ENCODE data around the gene C21orf91.

C21orf91 gene

DNA sequence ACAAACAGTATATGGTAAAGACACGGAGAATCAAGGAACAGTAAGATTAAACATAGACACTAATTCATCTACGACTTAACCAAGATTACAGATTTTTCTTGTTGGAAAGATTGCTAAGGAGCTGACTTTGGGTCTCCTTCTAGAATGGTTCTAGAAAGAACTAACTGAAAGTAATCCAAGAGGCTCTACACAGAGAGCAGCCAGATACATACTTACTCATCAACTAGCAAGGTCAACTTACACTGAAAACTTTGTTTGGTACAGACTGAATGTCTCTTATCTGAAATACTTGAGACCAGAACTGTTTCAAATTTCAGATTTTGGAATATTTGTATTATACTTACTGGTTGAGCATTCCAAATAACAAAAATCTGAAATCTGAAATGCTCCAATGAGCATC is 5.8 kb downstream of the C21orf91 start:
- Histone ChIP-seq H3K27ac (ENCODE audit: low read depth, low read length) (no peak overlapping the region), H3K79me2 (ENCODE audit: control insufficient read depth, low read length) (peaks cover 37% of the 10 kb centered on the region), H3K4me1 (ENCODE audit: control insufficient read depth, low read length) (peaks cover 15% of the 10 kb centered on the region), H3K4me2 (ENCODE audit: low read length) (no peak overlapping the region), H3K36me3 (ENCODE audit: control insufficient read depth, low read length) (peaks cover 98% of the 10 kb centered on the region), H4K20me1 (ENCODE audit: control insufficient read depth, insufficient read depth, low read depth, low read length) (peaks cover 4% of the 10 kb centered on the region; the same call in 1 of the 2 replicates), H3K4me3 (ENCODE audit: low read length) (no peak overlapping the region), H3K9me2 (replicated peaks; ENCODE audit: control insufficient read depth, low read length) (no peaks in the 10 kb centered on the region), H3K27me3 (ENCODE audit: control insufficient read depth, low read length) (no peaks in the 10 kb centered on the region), H3F3A (ENCODE audit: control insufficient read depth, insufficient read depth) (no peaks in the 10 kb centered on the region), H3K9me3 (ENCODE audit: control insufficient read depth, insufficient read depth, low read length) (peaks cover 15% of the 10 kb centered on the region)
- no peak for TF ChIP-seq EZH2phosphoT487 (IDR thresholded peaks at IDR 0.05; ENCODE audit: borderline replicate concordance, low read length)
- TF ChIP-seq, protein P1, sequence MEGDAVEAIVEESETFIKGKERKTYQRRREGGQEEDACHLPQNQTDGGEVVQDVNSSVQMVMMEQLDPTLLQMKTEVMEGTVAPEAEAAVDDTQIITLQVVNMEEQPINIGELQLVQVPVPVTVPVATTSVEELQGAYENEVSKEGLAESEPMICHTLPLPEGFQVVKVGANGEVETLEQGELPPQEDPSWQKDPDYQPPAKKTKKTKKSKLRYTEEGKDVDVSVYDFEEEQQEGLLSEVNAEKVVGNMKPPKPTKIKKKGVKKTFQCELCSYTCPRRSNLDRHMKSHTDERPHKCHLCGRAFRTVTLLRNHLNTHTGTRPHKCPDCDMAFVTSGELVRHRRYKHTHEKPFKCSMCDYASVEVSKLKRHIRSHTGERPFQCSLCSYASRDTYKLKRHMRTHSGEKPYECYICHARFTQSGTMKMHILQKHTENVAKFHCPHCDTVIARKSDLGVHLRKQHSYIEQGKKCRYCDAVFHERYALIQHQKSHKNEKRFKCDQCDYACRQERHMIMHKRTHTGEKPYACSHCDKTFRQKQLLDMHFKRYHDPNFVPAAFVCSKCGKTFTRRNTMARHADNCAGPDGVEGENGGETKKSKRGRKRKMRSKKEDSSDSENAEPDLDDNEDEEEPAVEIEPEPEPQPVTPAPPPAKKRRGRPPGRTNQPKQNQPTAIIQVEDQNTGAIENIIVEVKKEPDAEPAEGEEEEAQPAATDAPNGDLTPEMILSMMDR (IDR thresholded peaks at IDR 0.05; ENCODE audit: low read depth, low read length, poor library complexity, severe bottlenecking) = no peak

GRCh38 chr21:17805966-17806365 is 13.2 kb downstream of the C21orf91 start:
- Histone ChIP-seq H3F3A (ENCODE audit: control insufficient read depth, insufficient read depth) (no peaks in the 10 kb centered on the region), H3K36me3 (ENCODE audit: control insufficient read depth, low read length) (peaks cover 67% of the 10 kb centered on the region), H3K4me2 (ENCODE audit: low read length) (no peak overlapping the region), H3K4me1 (ENCODE audit: control insufficient read depth, low read length) (no peaks in the 10 kb centered on the region), H3K4me3 (ENCODE audit: low read length) (no peak overlapping the region), H3K27ac (ENCODE audit: low read depth, low read length) (no peak overlapping the region), H3K9me3 (ENCODE audit: control insufficient read depth, insufficient read depth, low read length) (peaks cover 29% of the 10 kb centered on the region), H4K20me1 (ENCODE audit: control insufficient read depth, insufficient read depth, low read depth, low read length) (no peaks in the 10 kb centered on the region), H3K27me3 (ENCODE audit: control insufficient read depth, low read length) (no peaks in the 10 kb centered on the region), H3K9me2 (replicated peaks; ENCODE audit: control insufficient read depth, low read length) (no peaks in the 10 kb centered on the region), H3K79me2 (ENCODE audit: control insufficient read depth, low read length) (peaks cover 3% of the 10 kb centered on the region; the same call in 1 of the 2 replicates)
- no peak for TF ChIP-seq EZH2phosphoT487 (IDR thresholded peaks at IDR 0.05; ENCODE audit: borderline replicate concordance, low read length)
- TF ChIP-seq, protein P1 (IDR thresholded peaks at IDR 0.05; ENCODE audit: low read depth, low read length, poor library complexity, severe bottlenecking) = no peak

DNA sequence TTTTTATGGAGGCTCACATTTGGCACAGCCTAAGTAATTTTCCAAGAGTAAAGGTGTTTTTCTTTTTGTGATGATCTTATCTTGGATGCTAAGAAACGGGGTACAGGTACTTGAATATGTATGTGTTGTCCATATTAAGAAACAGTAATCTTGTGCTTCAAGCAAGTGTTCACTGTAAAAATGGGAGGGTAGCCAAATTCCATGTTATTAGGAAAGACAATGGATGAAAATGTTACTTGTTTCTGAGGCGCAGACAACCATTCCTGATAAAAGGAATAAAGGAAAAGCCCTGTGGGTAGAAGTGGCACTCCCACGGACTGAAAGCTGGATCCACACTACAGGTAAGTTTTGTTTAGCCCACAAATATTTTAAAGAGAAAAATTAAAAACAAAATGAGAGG is 15.6 kb downstream of the C21orf91 start:
- Histone ChIP-seq H3K4me2 (ENCODE audit: low read length) (no peak overlapping the region), H3K9me2 (replicated peaks; ENCODE audit: control insufficient read depth, low read length) (no peaks in the 10 kb centered on the region), H3K36me3 (ENCODE audit: control insufficient read depth, low read length) (peaks cover 42% of the 10 kb centered on the region), H3F3A (ENCODE audit: control insufficient read depth, insufficient read depth) (no peaks in the 10 kb centered on the region), H3K79me2 (ENCODE audit: control insufficient read depth, low read length) (peaks cover 15% of the 10 kb centered on the region), H3K4me3 (ENCODE audit: low read length) (no peak overlapping the region), H3K27me3 (ENCODE audit: control insufficient read depth, low read length) (no peaks in the 10 kb centered on the region), H3K27ac (ENCODE audit: low read depth, low read length) (no peak overlapping the region), H4K20me1 (ENCODE audit: control insufficient read depth, insufficient read depth, low read depth, low read length) (no peaks in the 10 kb centered on the region), H3K9me3 (ENCODE audit: control insufficient read depth, insufficient read depth, low read length) (peaks cover 16% of the 10 kb centered on the region), H3K4me1 (ENCODE audit: control insufficient read depth, low read length) (no peaks in the 10 kb centered on the region)
- TF ChIP-seq, protein P1 (IDR thresholded peaks at IDR 0.05; ENCODE audit: low read depth, low read length, poor library complexity, severe bottlenecking) = no peak

- H3K79me2 ChIP-seq (ENCODE audit: control insufficient read depth, low read length) = peaks cover 15% of the 10 kb centered on the region
- no peak overlapping the region for H3K27ac ChIP-seq (ENCODE audit: low read depth, low read length)
- peaks cover 33% of the 10 kb centered on the region for H3K36me3 ChIP-seq (ENCODE audit: control insufficient read depth, low read length)
- no peaks in the 10 kb centered on the region for H3K4me1 ChIP-seq (ENCODE audit: control insufficient read depth, low read length)
- no peak overlapping the region for H3K4me2 ChIP-seq (ENCODE audit: low read length)
- peaks cover 6% of the 10 kb centered on the region for H3K9me3 ChIP-seq (ENCODE audit: control insufficient read depth, insufficient read depth, low read length)
- H3K27me3 ChIP-seq (ENCODE audit: control insufficient read depth, low read length) = no peaks in the 10 kb centered on the region
- no peaks in the 10 kb centered on the region for H3F3A ChIP-seq (ENCODE audit: control insufficient read depth, insufficient read depth)
- H4K20me1 ChIP-seq (ENCODE audit: control insufficient read depth, insufficient read depth, low read depth, low read length) = no peaks in the 10 kb centered on the region
- no peak for TF ChIP-seq EZH2phosphoT487 (IDR thresholded peaks at IDR 0.05; ENCODE audit: borderline replicate concordance, low read length)
- TF ChIP-seq, protein P1 (IDR thresholded peaks at IDR 0.05; ENCODE audit: low read depth, low read length, poor library complexity, severe bottlenecking) = no peak
- H3K9me2 ChIP-seq (replicated peaks; ENCODE audit: control insufficient read depth, low read length) = no peaks in the 10 kb centered on the region
- no peak overlapping the region for H3K4me3 ChIP-seq (ENCODE audit: low read length)
These were observed 16.6 kb downstream of the C21orf91 start for GRCh38 chr21:17802572-17802971.

Measured in DOHH2 (cell line).